ENCODE measurements around the gene NRARP. TPM values are rescaled to one million over a fixed set of nuclear protein-coding genes. Genes with fewer than 3 reads are reported as not detected.

NRARP gene
- total RNA-seq, 1 donor from 2014 or later = 20.4 TPM

- no peak for ATAC-seq
Measured at GRCh38 chr9:137297966-137298365, 4.1 kb downstream of the NRARP start.

- peak; percentile 1 for ATAC-seq
Measured at GRCh38 chr9:137296670-137297664, 5.1 kb downstream of the NRARP start.

GRCh38 chr9:137295849-137296669 is 6.0 kb downstream of the NRARP start:
- no peak for ATAC-seq

- peak; percentile 71 for ATAC-seq
Measured at GRCh38 chr9:137295238-137295811, 6.7 kb downstream of the NRARP start.

- peak; percentile 7 for ATAC-seq
Measured at GRCh38 chr9:137294681-137295237, 7.3 kb downstream of the NRARP start.

GRCh38 chr9:137294091-137294680 is 7.9 kb downstream of the NRARP start:
- ATAC-seq = peak; percentile 57

- ATAC-seq = no peak
Measured at GRCh38 chr9:137293482-137294090, 8.5 kb downstream of the NRARP start.

- no peak for ATAC-seq
Measured at GRCh38 chr9:137293094-137293481, 9.0 kb downstream of the NRARP start.

- ATAC-seq = peak; percentile 93
Measured at GRCh38 chr9:137286975-137287383, 15.1 kb downstream of the NRARP start.

GRCh38 chr9:137281345-137282116 is 20.5 kb downstream of the NRARP start:
- no peak for ATAC-seq

GRCh38 chr9:137280474-137281344 is 21.4 kb downstream of the NRARP start:
- no peak for ATAC-seq

- ATAC-seq = no peak
Measured at GRCh38 chr9:137279741-137280473, 22.2 kb downstream of the NRARP start.

GRCh38 chr9:137278721-137279711 is 23.1 kb downstream of the NRARP start:
- ATAC-seq = no peak

- peak; percentile 0 for ATAC-seq
Measured at GRCh38 chr9:137278061-137278701, 23.9 kb downstream of the NRARP start.

- peak; percentile 62 for ATAC-seq
Measured at GRCh38 chr9:137277329-137278041, 24.6 kb downstream of the NRARP start, which contains the start of gene TOR4A. Gene TOR4A, plus strand, starts transcription at chr9:137277726. Its CDS starts 964 bp downstream, at chr9:137278690.

All from esophagus mucosa (tissue), 1 donor.